Muscle of leg (tissue), 16 donors: Measurements from ENCODE around the gene AMY1A. TPM values are rescaled to one million over a fixed set of nuclear protein-coding genes. Genes with fewer than 3 reads are reported as not detected.
"Not testable (repeated sequence)": the region's sequence is repeated elsewhere in the genome, so short reads cannot be mapped to it uniquely, and the experiment has no call there.

Experiments
- DNase-seq: peaks from one replicate; pipeline ENCODE4 v3.0.0; 2013
- H3K27ac ChIP-seq: one replicate; pipeline ENCODE4 v1.5.1; 2013; ENCODE audit warnings: mild to moderate bottlenecking, low read length, control low read depth
- H3K27me3 ChIP-seq: one replicate; pipeline ENCODE4 v1.6.1; 2013; ENCODE audit warnings: low read length; ENCODE audit not compliant: control insufficient read depth, insufficient read depth
- H3K36me3 ChIP-seq: one replicate; pipeline ENCODE4 v1.6.1; 2013; ENCODE audit warnings: low read length; ENCODE audit not compliant: control insufficient read depth, insufficient read depth
- H3K4me1 ChIP-seq: one replicate; pipeline ENCODE4 v1.6.1; 2013; ENCODE audit warnings: low read length; ENCODE audit not compliant: control insufficient read depth, insufficient read depth
- H3K4me3 ChIP-seq: one replicate; pipeline ENCODE4 v1.5.1; 2013; ENCODE audit warnings: low read length, control low read depth
- H3K9me3 ChIP-seq: replicated peaks from 2 replicates; pipeline ENCODE4 v1.6.1; 2013; ENCODE audit warnings: low read depth, low read length; ENCODE audit not compliant: control insufficient read depth
- WGBS: methylation state at CpG from one replicate; pipeline ENCODE4 v1.1.5; 2013; ENCODE audit warnings: missing lambda C conversion rate; ENCODE audit not compliant: insufficient coverage; 5-methylcytosine and 5-hydroxymethylcytosine counted together
- long read RNA-seq, 11 donors: transcript quantifications; one replicate each; lab custom pipeline, GENCODE V29; 2026
- polyA plus RNA-seq, 8 donors: library from polyadenylated mRNA; unstranded; fragments of 120-200 nt; gene quantifications; one replicate each; pipeline versions ENCODE4 v1.2.1 to v1.2.3, GENCODE V29; 2013; ENCODE audit warnings: inconsistent platforms in 1 of 8, low replicate concordance in 1 of 8; ENCODE audit not compliant: insufficient read length in 8 of 8, insufficient read depth in 1 of 8
- total RNA-seq: library from RNA; stranded (reverse); fragments of 120-200 nt; gene quantifications from one replicate; pipeline ENCODE4 v1.2.4, GENCODE V29; 2013

AMY1A gene
- total RNA-seq (not detected), polyA plus RNA-seq (under 1 TPM in 1 of 8 donors, not detected in 7; 0.31 TPM)
- long read RNA-seq, donor 1 = 0 reads
- long read RNA-seq, donor 2 = 0 reads
- long read RNA-seq, donor 3 = 0 reads
- long read RNA-seq, donor 4 = 0 reads
- long read RNA-seq, donor 5 = 0 reads
- long read RNA-seq, donor 6 = 0 reads
- long read RNA-seq, donor 7 = 0 reads
- long read RNA-seq, donor 8 = 0 reads
- long read RNA-seq, donor 9 = 0 reads
- long read RNA-seq, donor 10 = 0 reads
- long read RNA-seq, donor 11 = 0 reads

- DNase-seq, H3K27me3 ChIP-seq, H3K4me3 ChIP-seq, H3K9me3 ChIP-seq, H3K4me1 ChIP-seq, H3K36me3 ChIP-seq, H3K27ac ChIP-seq: not testable (repeated sequence)
- no CpG with 5 or more reads among the region's 5 CpGs for WGBS
These were observed at the start of gene AMY1A for GRCh38 chr1:103655460-103655859. TSS of gene AMY1A (plus strand) at chr1:103655760. CDS start at chr1:103656331, 571 bp downstream.

DNA sequence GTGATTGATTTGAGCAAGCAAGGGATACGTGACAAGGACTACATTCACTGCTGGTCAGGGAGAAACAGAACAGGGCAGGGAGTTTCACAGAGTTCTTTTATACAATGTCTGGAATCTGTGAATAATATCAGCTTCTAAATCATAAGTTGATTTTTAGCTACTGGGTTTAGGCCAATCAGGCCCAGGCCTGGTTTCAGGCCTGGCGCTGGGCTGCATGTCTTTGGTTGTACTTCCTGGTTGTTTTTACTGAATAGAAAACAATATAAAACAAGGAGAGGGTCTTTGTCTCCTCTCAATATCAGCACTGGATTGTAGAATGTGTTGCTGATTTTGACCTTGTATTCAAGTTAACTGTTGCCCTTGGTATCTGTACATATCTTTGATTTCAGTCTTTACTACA lies 39.2 kb upstream of the AMY1A start:
- Histone ChIP-seq H3K9me3 (peaks cover 2% of the 10 kb centered on the region), H3K36me3 (no peaks in the 10 kb centered on the region), H3K27ac (no peak overlapping the region), H3K27me3 (no peaks in the 10 kb centered on the region), H3K4me1 (no peaks in the 10 kb centered on the region), H3K4me3 (no peak overlapping the region)
- DNase-seq = no peak
- WGBS = no CpG with 5 or more reads among the region's 2 CpGs

GRCh38 chr1:103616994-103617477 lies 38.5 kb upstream of the AMY1A start, which contains the start of gene AMY2A:
TSS of gene AMY2A (plus strand) at chr1:103617427. CDS start at chr1:103617441, 14 bp downstream.
- no CpG with 5 or more reads among the region's 3 CpGs for WGBS
- not testable (repeated sequence) for H3K36me3 ChIP-seq, H3K9me3 ChIP-seq, H3K27me3 ChIP-seq, DNase-seq, H3K4me3 ChIP-seq, H3K4me1 ChIP-seq, H3K27ac ChIP-seq

GRCh38 chr1:103627436-103627835 lies 28.1 kb upstream of the AMY1A start:
- not testable (repeated sequence) for H3K9me3 ChIP-seq, H3K4me3 ChIP-seq, DNase-seq, H3K36me3 ChIP-seq, H3K4me1 ChIP-seq, H3K27me3 ChIP-seq, H3K27ac ChIP-seq
- no CpG with 5 or more reads among the region's 4 CpGs for WGBS

DNA sequence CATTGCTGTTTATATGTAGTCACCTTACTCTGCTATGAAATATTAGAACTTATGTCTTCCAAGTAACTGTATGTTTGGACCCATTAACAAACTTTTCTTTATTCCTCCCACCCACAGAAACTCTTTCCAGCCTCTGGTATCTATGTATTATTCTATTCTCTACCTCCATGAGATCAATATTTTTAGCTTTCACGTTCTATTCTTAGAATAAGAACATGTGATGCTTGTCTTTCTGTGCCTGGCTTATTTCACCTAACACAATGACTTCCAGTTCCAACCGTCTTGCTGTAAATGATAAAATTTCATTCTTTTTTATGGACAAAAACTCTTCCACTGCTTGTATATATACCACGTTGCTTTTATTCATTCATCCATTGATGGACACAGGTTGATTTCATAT lies 14.4 kb upstream of the AMY1A start:
- not testable (repeated sequence) for H3K27me3 ChIP-seq, H3K36me3 ChIP-seq, H3K27ac ChIP-seq, DNase-seq, H3K4me1 ChIP-seq, H3K9me3 ChIP-seq, H3K4me3 ChIP-seq
- no CpG with 5 or more reads among the region's 3 CpGs for WGBS

DNA sequence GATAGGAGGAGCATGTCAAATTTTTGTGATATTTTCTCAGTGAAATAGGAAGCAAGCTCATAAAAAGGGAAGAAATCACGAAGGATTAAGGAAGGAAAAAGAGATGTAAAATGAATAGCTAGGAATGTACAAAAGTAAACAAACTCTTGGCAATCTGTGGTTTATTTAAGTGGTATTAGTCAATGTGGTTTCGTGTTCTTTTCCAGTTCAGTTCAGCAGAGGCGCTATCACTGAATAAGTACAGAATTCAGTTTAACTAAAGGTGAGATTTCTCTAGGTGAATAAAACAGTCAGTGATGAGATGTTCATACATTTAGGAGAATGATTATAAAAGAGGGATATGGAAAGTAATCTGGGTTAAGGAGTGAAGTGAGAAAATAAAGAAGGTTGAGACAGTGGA lies 11.7 kb upstream of the AMY1A start:
- H3K4me1 ChIP-seq, H3K27ac ChIP-seq, H3K27me3 ChIP-seq, H3K4me3 ChIP-seq, DNase-seq, H3K9me3 ChIP-seq, H3K36me3 ChIP-seq: not testable (repeated sequence)
- WGBS = no CpG with 5 or more reads among the region's 3 CpGs

DNA sequence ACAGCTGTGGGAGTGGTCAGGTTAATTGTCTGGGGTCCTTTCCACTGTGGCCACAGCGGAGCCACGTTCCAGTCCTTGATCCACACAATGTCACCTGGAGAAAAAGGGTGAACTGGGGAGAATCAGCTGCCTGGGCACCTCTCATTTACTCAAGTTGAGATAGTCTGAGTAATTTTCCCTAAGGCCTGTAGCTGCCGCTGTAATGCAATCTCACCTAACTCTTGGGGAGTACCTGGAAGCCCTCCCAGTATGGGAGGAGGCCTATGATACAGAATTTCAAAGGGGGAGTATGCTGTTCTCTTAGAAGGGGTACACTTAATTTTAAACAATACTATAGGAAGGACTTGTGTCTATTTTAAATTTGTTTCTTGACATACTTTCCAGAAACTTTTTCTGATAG lies 5.3 kb upstream of the AMY1A start:
- not testable (repeated sequence) for H3K27ac ChIP-seq, H3K36me3 ChIP-seq, H3K4me1 ChIP-seq, H3K4me3 ChIP-seq, H3K9me3 ChIP-seq, H3K27me3 ChIP-seq, DNase-seq
- WGBS = no CpG with 5 or more reads among the region's 3 CpGs

DNA sequence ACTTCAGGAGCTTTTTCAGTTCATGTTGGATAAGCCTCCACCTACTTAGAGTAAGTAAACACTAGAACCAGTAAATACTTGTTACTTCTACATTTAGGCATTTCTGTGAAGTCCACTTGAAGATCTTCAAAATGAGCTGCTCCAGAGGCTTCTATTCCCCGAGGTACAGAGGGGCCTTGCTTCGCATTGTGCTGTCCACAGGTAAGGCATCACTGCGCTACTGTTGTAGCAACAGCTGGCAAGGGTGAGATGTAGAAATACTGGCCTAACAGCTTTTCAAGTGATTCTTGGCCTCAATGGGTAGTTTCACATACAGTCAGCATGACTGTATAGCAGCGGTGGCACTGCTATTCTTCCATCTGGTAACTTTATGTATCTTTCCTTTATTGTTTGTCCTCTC lies 4.7 kb upstream of the AMY1A start:
- no CpG with 5 or more reads among the region's 4 CpGs for WGBS

GRCh38 chr1:103654133-103654532 lies 1.4 kb upstream of the AMY1A start:
- not testable (repeated sequence) for H3K4me3 ChIP-seq, H3K27ac ChIP-seq, H3K9me3 ChIP-seq, DNase-seq, H3K36me3 ChIP-seq, H3K27me3 ChIP-seq, H3K4me1 ChIP-seq
- WGBS = no CpG with 5 or more reads among the region's 6 CpGs

More for the DNA sequence above, 4.7 kb upstream of the AMY1A start:
- not testable (repeated sequence) for H3K9me3 ChIP-seq, H3K27ac ChIP-seq, DNase-seq, H3K27me3 ChIP-seq, H3K36me3 ChIP-seq, H3K4me3 ChIP-seq, H3K4me1 ChIP-seq

GRCh38 chr1:103676335-103676734 lies 20.8 kb downstream of the AMY1A start:
- H3K36me3 ChIP-seq, H3K4me3 ChIP-seq, H3K27me3 ChIP-seq, H3K9me3 ChIP-seq, H3K4me1 ChIP-seq, DNase-seq, H3K27ac ChIP-seq: not testable (repeated sequence)
- no CpG with 5 or more reads among the region's 3 CpGs for WGBS

- H3K36me3 ChIP-seq, H3K9me3 ChIP-seq, H3K4me1 ChIP-seq, H3K27me3 ChIP-seq, H3K27ac ChIP-seq, DNase-seq, H3K4me3 ChIP-seq: not testable (repeated sequence)
- WGBS = no CpG with 5 or more reads among the region's 5 CpGs
These were observed 40.5 kb downstream of the AMY1A start, which contains the start of gene AMY1B for GRCh38 chr1:103696110-103696509. TSS of gene AMY1B (minus strand) at chr1:103696210. CDS start at chr1:103695639, 571 bp downstream.
